MCF 10A (cell line): ENCODE data around the gene BOLA3. TPM values are rescaled to one million over a fixed set of nuclear protein-coding genes. Genes with fewer than 3 reads are reported as not detected.

Experiments
- BruUV-seq: library from RNA; stranded (reverse); fragments of 400-500 nt; replicated peaks from 2 replicates; lab custom pipeline; 2021; lab: Mats Ljungman, UMichigan
- CTCF ChIA-PET: fragments of 300-600 bp; sonication (Branson Sonifier 250); formaldehyde crosslinking; extraction: SDS; loops from one replicate; lab custom pipeline; 2021; ENCODE audit warnings: antibody characterized with exemption, inconsistent platforms; lab: Yijun Ruan, JAX
- POLR2A ChIA-PET: fragments of 300-600, 350-650 bp; sonication (Branson Sonifier 250); formaldehyde crosslinking; extraction: SDS; loops from one replicate; lab custom pipeline; 2020; ENCODE audit warnings: antibody characterized with exemption, inconsistent platforms; lab: Yijun Ruan, JAX
- DNase-seq: peaks from one replicate; pipeline ENCODE4 v3.0.0-alpha.2; 2018; ENCODE audit not compliant: unreplicated experiment
- H3K27ac Mint-ChIP-seq: one replicate; pipeline ENCODE4 v1.8.0; 2022; ENCODE audit warnings: mild to moderate bottlenecking, low read depth, mixed read lengths; ENCODE audit not compliant: unreplicated experiment
- H3K27me3 Mint-ChIP-seq: one replicate; pipeline ENCODE4 v1.8.0; 2022; ENCODE audit warnings: mixed read lengths; ENCODE audit not compliant: insufficient read depth, unreplicated experiment
- H3K36me3 Mint-ChIP-seq: one replicate; pipeline ENCODE4 v1.8.0; 2022; ENCODE audit warnings: mild to moderate bottlenecking, moderate library complexity, mixed read lengths; ENCODE audit not compliant: insufficient read depth, unreplicated experiment
- H3K4me1 Mint-ChIP-seq: one replicate; pipeline ENCODE4 v1.8.0; 2022; ENCODE audit warnings: mixed read lengths; ENCODE audit not compliant: insufficient read depth, unreplicated experiment
- H3K4me3 Mint-ChIP-seq: one replicate; pipeline ENCODE4 v1.8.0; 2022; ENCODE audit warnings: mild to moderate bottlenecking, moderate library complexity, mixed read lengths; ENCODE audit not compliant: unreplicated experiment
- H3K9me3 Mint-ChIP-seq: one replicate; pipeline ENCODE4 v1.8.0; 2022; ENCODE audit warnings: mixed read lengths; ENCODE audit not compliant: unreplicated experiment
- CTCF ChIP-seq: fragments of 200-600 bp; IDR thresholded peaks from one replicate; pipeline ENCODE4 v1.8.0; 2022; ENCODE audit warnings: antibody characterized with exemption, mild to moderate bottlenecking; ENCODE audit not compliant: unreplicated experiment
- intact Hi-C: fragments of 100-400 bp; cut with micrococcal nuclease; formaldehyde crosslinking; loops from 2 replicates; pipeline ENCODE4 v1.14.1; 2022
- total RNA-seq: library from RNA; stranded (reverse); gene quantifications from 2 replicates; pipeline ENCODE4 v1.2.3, GENCODE V29; 2022

BOLA3 gene
- total RNA-seq, 1 experiment from 2014 or later, result 72.5 TPM

- Mint-ChIP-seq H3K36me3 (peaks cover 58% of the 10 kb centered on the region), H3K4me1 (peaks cover 13% of the 10 kb centered on the region), H3K27me3 (no peaks in the 10 kb centered on the region), H3K4me3 (no peak overlapping the region), H3K9me3 (no peaks in the 10 kb centered on the region), H3K27ac (no peak overlapping the region)
- no TSS peak for BruUV-seq
- ChIA-PET POLR2A (no interaction called here), CTCF (interaction anchor here (0.7 kb wide), 1 partner anchor 8 kb away, joined by 3 read pairs; no protein-coding TSS in a partner anchor)
- DNase-seq, result no peak
- intact Hi-C loops, result no loop called here
- no peak for TF ChIP-seq CTCF
These were observed 52.1 kb downstream of the BOLA3 start for GRCh38 chr2:74095632-74096031.

GRCh38 chr2:74094291-74094690, 53.4 kb downstream of the BOLA3 start:
- POLR2A ChIA-PET, result no interaction called here
- H3K27ac Mint-ChIP-seq, result peak overlapping the region; percentile 13
- intact Hi-C loops, result no loop called here
- H3K4me3 Mint-ChIP-seq, result no peak overlapping the region
- BruUV-seq, result no TSS peak
- no peaks in the 10 kb centered on the region for H3K9me3 Mint-ChIP-seq
- H3K27me3 Mint-ChIP-seq, result no peaks in the 10 kb centered on the region
- CTCF ChIA-PET, result no interaction called here
- H3K36me3 Mint-ChIP-seq, result peaks cover 66% of the 10 kb centered on the region
- H3K4me1 Mint-ChIP-seq, result peaks cover 5% of the 10 kb centered on the region
- TF ChIP-seq CTCF, result no peak
- no peak for DNase-seq

GRCh38 chr2:74093840-74094239, 53.9 kb downstream of the BOLA3 start:
- Mint-ChIP-seq H3K9me3 (no peaks in the 10 kb centered on the region), H3K4me1 (peaks cover under 1% of the 10 kb centered on the region), H3K36me3 (peaks cover 66% of the 10 kb centered on the region), H3K27me3 (no peaks in the 10 kb centered on the region), H3K4me3 (no peak overlapping the region), H3K27ac (peak overlapping the region; percentile 13)
- DNase-seq, result no peak
- intact Hi-C loops, result no loop called here
- ChIA-PET POLR2A (no interaction called here), CTCF (no interaction called here)
- no peak for TF ChIP-seq CTCF
- no TSS peak for BruUV-seq

DNA sequence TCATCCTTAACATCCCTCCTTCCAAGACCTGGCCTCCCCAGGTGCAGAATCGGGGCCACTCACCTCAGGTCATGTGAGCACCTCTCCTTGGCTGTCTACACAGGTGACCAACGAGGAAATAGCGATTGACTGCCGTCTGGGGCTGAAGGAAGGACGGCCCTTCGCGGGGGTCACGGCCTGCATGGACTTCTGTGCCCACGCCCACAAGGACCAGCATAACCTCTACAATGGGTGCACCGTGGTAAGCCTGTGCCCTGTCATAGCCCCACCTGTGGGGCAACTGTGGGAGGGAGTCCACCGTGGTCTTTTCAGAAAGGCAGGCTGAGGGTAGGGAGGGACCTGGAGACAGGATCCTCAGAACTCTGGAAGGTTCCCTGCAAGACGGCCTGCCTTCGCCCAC, 54.3 kb downstream of the BOLA3 start:
- TF ChIP-seq CTCF, result no peak
- Mint-ChIP-seq H3K9me3 (no peaks in the 10 kb centered on the region), H3K4me3 (no peak overlapping the region), H3K4me1 (no peaks in the 10 kb centered on the region), H3K27ac (no peak overlapping the region), H3K27me3 (no peaks in the 10 kb centered on the region), H3K36me3 (peaks cover 69% of the 10 kb centered on the region)
- intact Hi-C loops, result no loop called here
- BruUV-seq, result no TSS peak
- ChIA-PET POLR2A (no interaction called here), CTCF (no interaction called here)
- no peak for DNase-seq
